ENCODE measurements around the gene TGIF2. TPM values are rescaled to one million over a fixed set of nuclear protein-coding genes. Genes with fewer than 3 reads are reported as not detected.
"Not testable (repeated sequence)": the region's sequence is repeated elsewhere in the genome, so short reads cannot be mapped to it uniquely, and the experiment has no call there.

TGIF2 gene
- total RNA-seq, 1 experiment from 2014 or later: 17.1 TPM

DNA sequence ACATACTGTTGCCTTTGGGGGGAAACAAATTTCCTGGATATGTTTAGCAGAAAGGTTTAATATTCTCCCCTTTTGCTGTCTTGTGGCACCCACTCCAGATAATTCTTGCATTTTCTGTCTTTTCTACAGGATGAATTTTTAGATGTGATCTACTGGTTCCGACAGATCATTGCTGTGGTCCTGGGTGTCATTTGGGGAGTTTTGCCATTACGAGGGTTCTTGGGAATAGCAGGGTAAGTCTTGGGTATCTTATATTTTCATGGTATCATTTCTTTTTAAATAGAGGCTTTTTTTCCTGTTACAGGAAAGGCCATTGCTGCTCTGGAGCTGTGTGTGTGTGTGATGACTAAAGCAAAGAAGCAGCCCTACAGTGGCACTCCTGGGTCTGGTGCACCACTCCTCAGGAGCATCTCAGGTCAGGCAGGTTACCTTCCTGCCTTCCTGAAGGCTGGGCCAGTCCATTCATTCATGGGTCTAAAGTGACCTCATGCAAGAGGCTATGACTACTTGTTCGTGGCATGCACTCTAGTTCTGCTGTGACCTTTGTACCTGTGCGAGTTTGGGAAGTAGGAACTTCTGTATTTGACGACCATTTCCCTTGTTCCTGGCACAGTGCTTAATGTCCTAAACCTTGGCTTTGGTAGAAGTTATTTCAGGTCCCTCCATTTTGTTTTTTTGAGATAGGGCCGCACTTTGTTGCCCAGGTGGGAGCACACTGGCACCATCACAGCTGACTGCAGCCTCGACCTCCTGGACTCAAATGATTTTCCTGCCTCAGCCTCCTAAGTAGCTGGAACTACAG lies 34.4 kb downstream of the TGIF2 start (continued):
- TF ChIP-seq, protein P1, sequence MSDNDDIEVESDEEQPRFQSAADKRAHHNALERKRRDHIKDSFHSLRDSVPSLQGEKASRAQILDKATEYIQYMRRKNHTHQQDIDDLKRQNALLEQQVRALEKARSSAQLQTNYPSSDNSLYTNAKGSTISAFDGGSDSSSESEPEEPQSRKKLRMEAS (IDR thresholded peaks at IDR 0.05): no peak
- TF ChIP-seq ELF1 (IDR thresholded peaks at IDR 0.05; ENCODE audit: borderline replicate concordance, low read depth): no peak
- no peak for TF ChIP-seq SRF (IDR thresholded peaks at IDR 0.05; ENCODE audit: low read depth)

DNA sequence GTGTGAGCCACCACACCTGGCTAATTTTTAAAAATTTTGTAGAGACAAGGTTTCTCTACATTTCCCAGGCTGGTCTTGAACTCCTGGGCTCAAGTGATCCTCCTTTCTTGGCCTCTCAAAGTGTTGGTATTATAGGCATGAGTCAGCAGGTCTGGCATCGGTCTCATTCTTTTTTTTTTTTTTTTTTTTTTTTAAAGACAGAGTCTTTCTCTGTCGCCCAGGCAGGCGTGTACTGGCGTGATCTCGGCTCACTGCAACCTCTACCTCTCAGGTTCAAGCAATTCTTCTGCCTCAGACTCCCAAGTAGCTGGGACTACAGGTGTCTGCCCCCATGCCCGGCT lies 35.0 kb downstream of the TGIF2 start:
- Histone ChIP-seq H3K36me3 (ENCODE audit: control insufficient read depth in 1 of 2, insufficient read depth in 2 of 2, low read length in 2 of 2) (peaks cover 27 to 52% of the 10 kb centered on the region in 2 experiments), H3K4me1 (ENCODE audit: control insufficient read depth in 1 of 2, insufficient read depth in 2 of 2, low read length in 2 of 2) (peaks cover 23 to 32% of the 10 kb centered on the region in 2 experiments), H3K4me2 (ENCODE audit: low read length) (peak overlapping the region; percentile 93), H3K79me2 (ENCODE audit: insufficient read depth, low read length) (peaks cover 50% of the 10 kb centered on the region), H3K27ac (ENCODE audit: low read depth, low read length) (peak overlapping the region; percentile 88; the same call in 1 of the 2 replicates)
- BruUV-seq (replicated peaks); RAD21 ChIA-PET (ENCODE audit: low non-redundant PET in 1 of 2, low total read pairs in 2 of 2, uncharacterized antibody in 2 of 2, unreplicated experiment in 2 of 2); H3K27me3 ChIP-seq (ENCODE audit: insufficient read depth, low read length); H3K9me2 ChIP-seq (ENCODE audit: insufficient read depth); ATAC-seq; H3K9ac ChIP-seq (ENCODE audit: low read length); DNase-seq (ENCODE audit: low read depth, low spot score); H3K9me3 ChIP-seq (ENCODE audit: control insufficient read depth in 1 of 2, insufficient read depth in 1 of 2, low read depth in 1 of 2, low read length in 2 of 2); CTCF ChIA-PET; H3K4me3 ChIP-seq (replicated peaks in 1 of 2; ENCODE audit: low read depth in 1 of 2, low read length in 2 of 2); H4K20me1 ChIP-seq (ENCODE audit: insufficient read depth); H2AFZ ChIP-seq (ENCODE audit: low read depth, low read length, poor library complexity, severe bottlenecking): not testable (repeated sequence)
- POLR2A ChIA-PET: interaction anchor here (0.7 kb wide), 1 partner anchor 921 kb away, joined by 3 read pairs; no protein-coding TSS in a partner anchor
- intact Hi-C loops (cut with micrococcal nuclease): loop anchor here (10.0 kb wide), 1 partner anchor 134 kb away; no protein-coding TSS in a partner anchor

DNA sequence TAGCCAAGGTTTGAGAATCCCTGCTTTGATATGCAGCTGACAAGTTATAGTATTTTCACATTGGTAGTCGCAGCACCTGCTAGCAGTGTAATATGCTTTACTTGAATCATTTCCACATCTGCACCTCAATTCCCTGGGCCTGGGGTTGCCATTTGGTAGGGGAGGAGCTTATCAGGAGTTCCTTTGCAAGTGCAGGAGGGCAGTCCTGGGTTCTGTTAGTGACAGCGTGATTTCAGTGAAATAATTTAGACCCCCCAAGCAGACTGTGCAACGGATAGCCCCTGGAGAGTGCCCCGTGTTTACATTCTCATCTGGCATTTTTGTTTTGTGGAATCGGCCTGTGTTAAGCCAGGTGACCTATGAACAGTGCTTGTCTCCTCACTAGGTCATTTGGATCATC lies 38.2 kb downstream of the TGIF2 start:
- no peak overlapping the region for H3K4me2 ChIP-seq (ENCODE audit: low read length)
- H3K27ac ChIP-seq (ENCODE audit: low read depth, low read length): no peak overlapping the region
- H2AFZ ChIP-seq (ENCODE audit: low read depth, low read length, poor library complexity, severe bottlenecking): no peak overlapping the region
- peaks cover 5% of the 10 kb centered on the region; the same call in 1 of the 2 replicates for H4K20me1 ChIP-seq (ENCODE audit: insufficient read depth)
- H3K9ac ChIP-seq (ENCODE audit: low read length): no peak overlapping the region
- RAD21 ChIA-PET (ENCODE audit: low non-redundant PET in 1 of 2, low total read pairs in 2 of 2, uncharacterized antibody in 2 of 2, unreplicated experiment in 2 of 2): no interaction called here
- intact Hi-C loops (cut with micrococcal nuclease): loop anchor here (1.0 to 10.0 kb wide), 3 partner anchors 143 to 303 kb away; no protein-coding TSS in a partner anchor
- no peak for ATAC-seq
- no peak for DNase-seq (ENCODE audit: low read depth, low spot score)
- POLR2A ChIA-PET: no interaction called here
- H3K27me3 ChIP-seq (ENCODE audit: insufficient read depth, low read length): no peaks in the 10 kb centered on the region
- CTCF ChIA-PET: interaction anchor here (1.9 kb wide), 1 partner anchor 143 kb away, joined by 13 read pairs; no protein-coding TSS in a partner anchor
- H3K9me2 ChIP-seq (ENCODE audit: insufficient read depth): no peaks in the 10 kb centered on the region
- peaks cover 40% of the 10 kb centered on the region for H3K79me2 ChIP-seq (ENCODE audit: insufficient read depth, low read length)
- H3K36me3 ChIP-seq (ENCODE audit: control insufficient read depth in 1 of 2, insufficient read depth in 2 of 2, low read length in 2 of 2): peaks cover 33 to 53% of the 10 kb centered on the region in 2 experiments
- no peaks in the 10 kb centered on the region for H3K9me3 ChIP-seq (ENCODE audit: control insufficient read depth in 1 of 2, insufficient read depth in 1 of 2, low read depth in 1 of 2, low read length in 2 of 2)
- BruUV-seq (replicated peaks): no TSS peak
- H3K4me1 ChIP-seq (ENCODE audit: control insufficient read depth in 1 of 2, insufficient read depth in 2 of 2, low read length in 2 of 2): peaks cover 15 to 30% of the 10 kb centered on the region in 2 experiments
- no peak overlapping the region for H3K4me3 ChIP-seq (replicated peaks in 1 of 2; ENCODE audit: low read depth in 1 of 2, low read length in 2 of 2)
- TF ChIP-seq CEBPB (IDR thresholded peaks at IDR 0.05; ENCODE audit: low read depth) (no peak), YY1 (IDR thresholded peaks at IDR 0.05; ENCODE audit: extremely low read depth, insufficient replicate concordance, low read depth, low read length) (no peak), POLR2A (IDR thresholded peaks at IDR 0.05; ENCODE audit: borderline replicate concordance, extremely low read depth, insufficient read depth, insufficient read length) (no peak), EZH2 (IDR thresholded peaks at IDR 0.05) (no peak), TCF7L2 (IDR thresholded peaks at IDR 0.05; ENCODE audit: borderline replicate concordance, extremely low read depth, insufficient read depth, insufficient read length) (no peak), EGR1 (IDR thresholded peaks at IDR 0.05; ENCODE audit: low read depth) (no peak), SP1 (IDR thresholded peaks at IDR 0.05; ENCODE audit: low read depth) (no peak), JUND (IDR thresholded peaks at IDR 0.05) (no peak), SIN3A (IDR thresholded peaks at IDR 0.05; ENCODE audit: low read depth) (no peak), EZH2phosphoT487 (IDR thresholded peaks at IDR 0.05; ENCODE audit: borderline replicate concordance) (no peak), POLR2AphosphoS5 (IDR thresholded peaks at IDR 0.05; ENCODE audit: low read depth, low read length) (no peak)
- TF ChIP-seq, protein P2, sequence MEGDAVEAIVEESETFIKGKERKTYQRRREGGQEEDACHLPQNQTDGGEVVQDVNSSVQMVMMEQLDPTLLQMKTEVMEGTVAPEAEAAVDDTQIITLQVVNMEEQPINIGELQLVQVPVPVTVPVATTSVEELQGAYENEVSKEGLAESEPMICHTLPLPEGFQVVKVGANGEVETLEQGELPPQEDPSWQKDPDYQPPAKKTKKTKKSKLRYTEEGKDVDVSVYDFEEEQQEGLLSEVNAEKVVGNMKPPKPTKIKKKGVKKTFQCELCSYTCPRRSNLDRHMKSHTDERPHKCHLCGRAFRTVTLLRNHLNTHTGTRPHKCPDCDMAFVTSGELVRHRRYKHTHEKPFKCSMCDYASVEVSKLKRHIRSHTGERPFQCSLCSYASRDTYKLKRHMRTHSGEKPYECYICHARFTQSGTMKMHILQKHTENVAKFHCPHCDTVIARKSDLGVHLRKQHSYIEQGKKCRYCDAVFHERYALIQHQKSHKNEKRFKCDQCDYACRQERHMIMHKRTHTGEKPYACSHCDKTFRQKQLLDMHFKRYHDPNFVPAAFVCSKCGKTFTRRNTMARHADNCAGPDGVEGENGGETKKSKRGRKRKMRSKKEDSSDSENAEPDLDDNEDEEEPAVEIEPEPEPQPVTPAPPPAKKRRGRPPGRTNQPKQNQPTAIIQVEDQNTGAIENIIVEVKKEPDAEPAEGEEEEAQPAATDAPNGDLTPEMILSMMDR (IDR thresholded peaks at IDR 0.05 in 2 of 3, conservative IDR thresholded peaks at IDR 0.05 in 1 of 3; ENCODE audit: borderline replicate concordance in 1 of 3, insufficient read depth in 1 of 3, low read depth in 2 of 3, low read length in 2 of 3): no peak
